HK-2 (cell line): ENCODE results near the gene RGS3.
"Not testable (repeated sequence)": the region's sequence is repeated elsewhere in the genome, so short reads cannot be mapped to it uniquely, and the experiment has no call there.

ENCODE experiments used
- DNase-seq: peaks from one replicate; pipeline ENCODE4 v3.0.0-alpha.2; 2018; ENCODE audit not compliant: unreplicated experiment

The RGS3 gene

DNA sequence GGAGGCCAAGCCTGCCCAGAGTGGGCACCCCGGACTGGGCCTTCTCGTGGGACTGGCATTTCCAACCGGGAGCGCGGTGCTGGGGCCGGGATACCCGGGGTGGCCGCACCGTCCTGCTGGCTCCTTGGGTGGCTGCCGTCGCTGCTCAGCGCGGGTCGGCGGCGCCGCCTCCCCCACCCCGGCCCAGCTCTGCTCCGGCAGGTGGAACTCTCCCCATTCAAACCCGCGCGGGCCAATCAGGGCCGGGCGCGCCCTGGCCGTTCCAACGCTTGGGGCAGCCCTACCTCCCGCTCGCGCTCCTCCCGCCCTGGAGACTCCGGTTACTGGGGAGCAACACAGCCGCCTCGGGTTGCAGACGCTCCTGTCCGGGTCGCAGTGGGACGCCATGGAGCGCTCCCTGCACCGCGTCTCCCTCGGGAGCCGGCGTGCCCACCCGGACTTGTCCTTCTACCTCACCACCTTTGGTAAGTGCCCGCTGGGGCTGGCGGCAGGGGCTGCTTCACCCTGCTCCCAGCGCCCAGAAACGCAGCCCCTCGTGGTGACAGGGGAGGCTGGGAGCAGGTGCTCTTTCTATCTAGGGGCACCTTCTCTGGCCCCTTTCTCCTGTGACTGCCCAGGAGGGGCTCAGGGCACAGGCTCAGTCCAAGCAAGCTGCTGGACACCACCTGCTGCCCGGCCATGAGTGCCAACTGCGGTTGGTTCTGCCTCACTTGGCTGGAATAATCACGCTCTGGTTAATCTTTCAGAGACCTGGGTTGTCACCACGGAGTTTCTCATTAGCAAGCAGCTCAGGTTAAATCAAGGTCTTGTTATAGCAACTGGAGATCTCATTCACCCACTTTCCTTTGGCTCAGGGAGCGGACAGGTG lies at the start of gene RGS3:
Gene RGS3, plus strand, starts transcription at position 310 of the 868 bp plus-strand sequence. Its CDS starts 76 bp downstream, at position 386.
- peak; percentile 73 for DNase-seq

GRCh38 chr9:113416149-113416721 lies 47.3 kb upstream of the RGS3 start:
- no peak for DNase-seq

GRCh38 chr9:113417370-113417769 lies 46.2 kb upstream of the RGS3 start:
- no peak for DNase-seq

DNA sequence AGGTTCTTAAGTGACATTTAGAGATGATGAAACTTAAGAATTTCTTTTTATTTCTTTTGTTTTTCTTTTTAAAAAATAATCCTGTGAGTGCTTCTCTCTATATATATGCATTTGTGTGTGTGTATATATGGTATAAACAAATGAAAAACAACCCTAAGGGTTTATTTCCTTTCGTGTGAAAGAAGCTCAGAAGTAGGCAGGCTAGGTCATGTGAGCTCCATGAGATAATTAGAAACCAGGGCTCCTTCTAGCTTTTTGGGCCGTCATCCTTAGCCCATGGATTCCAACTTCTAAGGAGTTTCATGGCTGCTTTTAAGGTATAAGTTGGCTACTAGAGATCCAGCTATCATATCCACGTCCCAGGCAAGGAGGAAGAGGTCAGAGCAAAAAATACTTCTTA lies 41.8 kb upstream of the RGS3 start:
- DNase-seq, result no peak

GRCh38 chr9:113425072-113425471 lies 38.5 kb upstream of the RGS3 start:
- no peak for DNase-seq

DNA sequence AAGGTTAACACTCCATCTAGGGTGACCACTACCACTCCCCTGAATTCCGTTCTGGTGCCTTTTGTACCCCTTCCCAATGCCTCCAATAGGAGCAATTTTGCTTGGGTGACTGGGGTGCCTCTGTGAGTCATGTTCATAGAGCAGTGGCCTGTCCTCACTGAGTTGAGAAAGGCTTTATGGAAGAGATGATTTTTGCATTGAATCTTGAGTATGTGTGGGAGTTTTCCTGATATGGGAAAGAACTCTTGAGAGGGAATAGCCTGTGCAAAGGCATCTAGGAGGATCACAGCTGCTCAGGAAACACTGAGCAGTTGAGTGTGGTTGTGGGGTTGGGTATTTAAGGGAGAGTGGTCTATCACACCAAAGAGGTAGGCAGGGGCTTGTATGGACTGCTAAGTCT lies 36.8 kb upstream of the RGS3 start:
- no peak for DNase-seq

DNA sequence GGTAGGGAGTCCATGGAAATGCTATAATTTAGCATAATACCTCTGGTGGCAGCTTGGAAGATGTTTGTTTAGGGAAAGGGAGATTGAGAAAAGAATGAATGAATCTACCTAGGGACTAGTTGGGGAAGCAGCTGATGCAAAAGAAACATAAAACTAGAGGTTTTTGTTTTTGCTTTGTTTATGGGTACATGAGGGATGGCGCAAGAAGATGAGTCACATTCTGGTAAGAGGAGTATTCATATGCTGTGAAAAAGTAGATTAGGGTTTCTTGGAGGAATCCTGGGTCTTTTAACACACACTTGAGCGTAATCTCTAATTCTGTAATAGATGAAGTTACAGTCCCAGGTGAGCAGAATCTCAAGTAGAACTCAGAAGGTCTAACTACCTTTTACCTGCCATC lies 35.9 kb upstream of the RGS3 start:
- DNase-seq, result no peak

GRCh38 chr9:113428062-113428615 lies 35.4 kb upstream of the RGS3 start:
- DNase-seq, result no peak

DNA sequence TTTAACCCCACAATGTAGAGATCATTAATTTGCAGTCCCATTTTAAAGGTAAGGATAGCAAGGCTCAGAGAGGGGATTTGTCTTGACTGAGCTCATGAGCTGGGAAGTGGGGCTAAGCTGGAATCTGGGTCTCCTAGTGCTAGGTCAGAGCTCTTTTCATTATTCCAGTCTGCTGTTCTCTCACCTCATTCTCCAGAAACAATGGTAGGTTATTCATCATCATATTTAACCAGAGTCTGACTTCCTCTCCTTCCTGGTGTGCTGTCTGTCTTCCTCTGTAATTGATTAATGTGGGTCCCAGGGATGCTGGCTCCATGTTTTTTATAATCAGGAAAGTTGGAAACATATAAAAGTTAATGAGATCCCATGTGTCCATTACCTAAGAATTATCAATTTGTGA lies 32.3 kb upstream of the RGS3 start:
- no peak for DNase-seq

GRCh38 chr9:113436728-113437515 lies 26.6 kb upstream of the RGS3 start:
- DNase-seq, result no peak

GRCh38 chr9:113437716-113438115 lies 25.8 kb upstream of the RGS3 start:
- DNase-seq, result not testable (repeated sequence)

DNA sequence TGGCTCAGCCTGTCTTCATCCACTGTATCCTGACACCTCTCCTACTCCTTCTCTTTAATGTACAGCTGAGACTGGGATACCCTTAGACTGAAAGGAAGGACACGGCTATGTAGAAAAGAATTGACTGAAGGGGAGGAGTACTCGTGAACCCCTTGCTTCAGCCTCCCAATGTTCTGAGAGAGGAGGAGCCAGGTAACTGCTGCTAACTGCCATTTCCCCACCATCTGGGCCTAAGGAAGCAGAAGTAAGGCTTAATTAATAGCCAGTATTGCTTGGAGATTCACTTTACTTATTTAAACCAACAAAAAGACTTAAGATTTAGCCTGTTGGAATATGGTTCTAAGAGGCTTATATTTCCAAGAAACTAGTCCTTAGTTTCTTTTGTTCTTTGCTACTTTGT lies 18.8 kb upstream of the RGS3 start:
- DNase-seq, result no peak

DNA sequence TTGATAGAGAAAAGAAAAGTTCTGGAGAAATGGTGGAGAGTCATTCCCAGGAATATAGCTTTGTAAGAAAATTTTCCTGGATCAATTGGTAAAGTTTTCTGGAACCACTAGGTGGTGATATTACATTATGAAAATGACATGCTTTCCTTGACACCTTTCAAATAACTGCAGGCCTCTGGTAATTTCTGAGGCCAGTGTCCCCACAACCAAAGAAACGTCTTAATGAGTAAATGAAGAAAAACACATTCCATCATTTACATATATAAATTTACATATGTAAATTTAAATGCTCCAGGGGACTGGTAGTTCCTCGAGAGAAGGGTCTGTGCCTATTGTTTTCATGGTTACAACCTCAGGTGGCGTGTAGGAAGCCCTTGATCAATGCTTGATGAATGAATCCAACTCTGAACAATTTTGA lies 17.2 kb upstream of the RGS3 start:
- no peak for DNase-seq

DNA sequence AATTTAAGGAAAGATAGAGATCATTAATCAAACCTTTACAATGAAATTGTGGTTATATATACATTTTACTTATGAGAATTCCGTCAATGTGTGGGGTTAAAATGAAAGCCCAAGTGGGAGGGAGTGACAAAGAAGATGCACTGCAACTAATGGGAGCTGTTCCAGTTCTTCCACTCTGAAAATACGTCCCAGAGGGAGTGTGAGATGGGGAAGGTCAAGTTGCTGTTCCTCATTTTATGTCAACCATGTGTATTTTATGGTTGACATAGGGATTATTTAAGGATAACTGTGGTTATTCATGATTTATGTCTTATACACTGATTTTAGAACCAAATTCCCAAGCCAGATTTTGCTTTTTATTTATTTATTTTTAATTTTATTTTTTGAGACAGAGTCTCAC lies 14.2 kb upstream of the RGS3 start:
- no peak for DNase-seq

- DNase-seq, result no peak
These were observed 11.4 kb upstream of the RGS3 start for GRCh38 chr9:113452113-113452605.

DNA sequence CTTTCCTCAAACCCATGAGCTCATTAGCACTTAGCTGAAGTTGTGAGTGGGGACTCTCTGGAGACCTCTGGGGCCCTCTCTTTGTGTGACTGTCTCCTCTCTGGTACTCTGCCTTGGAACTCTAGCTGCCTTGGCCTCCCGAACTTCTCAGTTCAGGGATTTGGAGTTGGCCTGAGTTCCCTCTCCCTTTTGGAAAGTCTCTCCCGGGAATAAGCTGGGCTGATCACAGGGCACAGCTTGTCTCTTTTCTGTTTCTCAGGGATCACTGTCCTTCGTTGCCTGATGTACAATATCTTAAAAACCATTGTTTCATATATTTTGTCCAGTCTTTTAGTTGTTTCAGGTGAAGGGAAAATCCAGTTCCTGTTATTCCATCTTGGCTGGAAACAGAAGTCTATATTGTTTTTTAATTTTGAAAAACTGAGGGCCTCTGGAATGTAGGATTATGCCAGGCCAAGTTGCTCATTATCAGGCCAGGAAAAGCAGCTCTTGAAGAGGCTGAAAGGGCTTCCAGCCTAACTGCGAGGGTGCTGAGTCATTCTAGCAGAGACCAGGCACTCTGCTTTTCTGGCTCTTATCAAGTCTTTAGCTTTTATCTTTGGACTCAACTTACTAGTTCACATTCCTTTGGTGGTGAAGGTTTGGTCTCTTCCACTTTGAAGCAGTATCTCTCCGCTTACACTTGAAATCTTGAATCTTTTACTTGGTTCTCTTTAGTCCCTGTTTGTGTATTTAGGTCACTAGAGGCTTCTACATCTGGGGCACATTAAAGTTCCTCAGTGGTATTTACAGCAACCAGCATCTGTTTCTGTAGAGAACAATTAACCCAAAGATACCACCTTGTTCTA lies 8.4 kb upstream of the RGS3 start:
- DNase-seq, result peak; percentile 35

DNA sequence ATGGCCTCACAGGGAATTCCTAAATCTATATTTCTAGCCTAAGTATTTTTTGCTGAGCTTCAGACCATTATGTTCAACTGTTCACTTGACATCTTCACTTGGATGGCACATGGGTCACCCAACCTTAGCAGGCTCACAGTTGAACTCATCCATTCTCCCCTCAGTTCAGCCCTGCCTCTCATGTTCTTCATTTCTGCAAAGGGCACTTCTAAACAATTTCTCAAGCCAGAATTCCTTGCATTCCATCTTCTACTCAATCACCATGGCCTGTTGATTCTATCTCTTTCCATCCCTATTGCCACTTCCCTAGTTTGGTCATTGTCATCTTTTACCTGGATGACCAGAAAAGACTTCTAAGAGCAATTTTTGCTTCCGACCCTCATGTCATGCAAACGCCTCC lies 7.3 kb upstream of the RGS3 start:
- no peak for DNase-seq

DNA sequence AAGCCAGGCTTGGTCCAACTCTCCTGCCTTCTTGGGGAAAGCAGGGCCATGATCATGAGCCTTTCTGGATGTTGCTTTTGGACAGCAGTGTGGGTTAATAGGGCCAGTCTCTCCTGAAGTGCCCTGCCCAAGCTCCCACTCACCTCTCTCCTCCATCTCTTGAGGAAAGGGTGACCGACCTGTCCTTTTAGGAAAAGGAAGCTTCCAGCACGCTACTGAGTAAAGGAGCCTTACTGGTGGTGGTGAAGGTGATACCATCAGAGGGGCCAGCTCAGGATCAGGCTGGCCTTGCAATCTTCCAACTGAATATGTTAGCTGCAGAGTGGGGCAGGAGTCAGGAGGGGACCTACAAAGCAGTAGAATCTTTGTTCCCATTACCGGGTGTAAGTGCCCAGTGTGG lies 2.2 kb upstream of the RGS3 start:
- no peak for DNase-seq

- no peak for DNase-seq
These were observed 1.6 kb upstream of the RGS3 start for GRCh38 chr9:113461943-113462342.

DNA sequence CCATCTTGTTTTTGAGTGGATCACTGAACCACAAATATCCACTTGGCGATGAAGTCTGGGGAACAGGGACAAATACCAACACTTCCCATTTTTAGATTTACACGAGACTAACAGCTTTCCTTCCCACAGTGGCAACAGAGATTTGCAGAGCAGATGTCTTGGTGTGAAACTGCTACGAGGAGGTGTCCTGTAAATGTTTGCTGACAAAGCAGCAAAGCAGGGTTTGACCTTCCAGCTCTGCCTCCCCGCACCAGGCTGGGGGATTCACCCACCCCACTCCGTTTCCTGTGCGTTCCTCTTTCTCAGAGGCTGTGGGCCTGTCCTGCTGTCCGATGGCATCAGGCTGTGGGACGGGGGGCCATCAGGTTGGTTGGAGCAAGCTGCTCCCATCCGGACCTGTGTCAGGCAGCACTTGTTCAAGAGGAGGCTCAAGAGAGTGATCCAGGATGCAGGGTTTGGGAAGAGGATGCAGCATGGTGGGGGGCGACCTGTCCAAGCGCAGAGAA lies 693 bp upstream of the RGS3 start:
- DNase-seq, result no peak

DNA sequence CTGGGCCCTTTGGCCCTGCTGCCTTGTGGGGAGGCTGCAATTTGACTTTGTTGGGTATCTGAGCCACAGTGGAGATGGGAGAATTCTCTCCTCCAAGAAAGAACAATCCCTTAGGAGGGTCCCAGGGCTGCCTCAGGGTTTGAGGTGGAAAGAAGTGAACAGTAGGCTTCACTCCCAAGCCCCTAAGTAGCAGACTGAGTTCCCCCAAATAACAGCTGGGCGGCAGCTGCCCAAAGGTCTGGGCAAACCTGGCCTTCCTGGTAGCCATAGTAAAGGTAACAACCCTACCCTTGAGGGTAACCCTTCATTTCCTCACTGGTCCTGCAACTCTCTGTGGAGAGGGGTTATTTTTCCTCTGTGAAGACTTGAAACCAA lies 746 bp downstream of the RGS3 start:
- no peak for DNase-seq
